H1 (cell line): ENCODE measurements around the gene KRTAP4-1. TPM values are rescaled to one million over a fixed set of nuclear protein-coding genes. Genes with fewer than 3 reads are reported as not detected.

Experiments used
- CTCF ChIA-PET: fragments of 300-600 bp; sonication (Branson Sonifier 250); formaldehyde crosslinking; loops from one replicate; lab custom pipeline; 2021; ENCODE audit not compliant: partially characterized antibody; lab: Charles Lee
- POLR2A ChIA-PET: fragments of 300-600 bp; sonication (Branson Sonifier 250); formaldehyde crosslinking; loops from one replicate; lab custom pipeline; 2021; ENCODE audit warnings: inconsistent platforms; ENCODE audit not compliant: partially characterized antibody; lab: Charles Lee
- DNase-seq, 2 experiments: peaks; one replicate each; pipeline versions ENCODE4 v3.0.0 to v3.0.0-alpha.2; 2010 to 2022; ENCODE audit warnings: low spot score in 2 of 2, low read depth in 1 of 2, mixed read lengths in 1 of 2
- FAIRE-seq: peaks from 2 replicates; lab custom pipeline; 2011; peaks lifted over from hg19 to GRCh38; lab: Jason Lieb, UNC
- H2AFZ ChIP-seq: 2 replicates; pipeline ENCODE4 v1.8.1; 2012; ENCODE audit warnings: low read length, inconsistent platforms
- H2AK5ac ChIP-seq: 2 replicates; pipeline ENCODE4 v1.6.1; 2013; ENCODE audit warnings: low read depth, low read length
- H2BK120ac ChIP-seq: replicated peaks from 2 replicates; pipeline ENCODE3; 2013; ENCODE audit warnings: low read depth, low read length, inconsistent platforms
- H2BK12ac ChIP-seq: 2 replicates; pipeline ENCODE4 v1.6.1; 2013; ENCODE audit warnings: low read depth, low read length
- H2BK15ac ChIP-seq: 2 replicates; pipeline ENCODE4 v1.6.1; 2013; ENCODE audit warnings: low read length
- H2BK20ac ChIP-seq: 2 replicates; pipeline ENCODE4 v1.6.1; 2013; ENCODE audit warnings: low read length
- H2BK5ac ChIP-seq: 2 replicates; pipeline ENCODE4 v1.6.1; 2013; ENCODE audit warnings: low read depth, low read length
- H3K14ac ChIP-seq: 2 replicates; pipeline ENCODE4 v1.6.1; 2013; ENCODE audit warnings: inconsistent platforms; ENCODE audit not compliant: insufficient read length
- H3K18ac ChIP-seq: 2 replicates; pipeline ENCODE4 v1.6.1; 2013; ENCODE audit warnings: low read length; ENCODE audit errors: extremely low read depth
- H3K23ac ChIP-seq: 2 replicates; pipeline ENCODE4 v1.6.1; 2013; ENCODE audit warnings: inconsistent platforms; ENCODE audit not compliant: insufficient read length
- H3K23me2 ChIP-seq: 2 replicates; pipeline ENCODE4 v1.6.1; 2013; ENCODE audit warnings: low read depth, low read length
- H3K27ac ChIP-seq: 2 replicates; pipeline ENCODE4 v1.6.1; 2011; ENCODE audit warnings: low read depth, low read length, inconsistent platforms
- H3K27me3 ChIP-seq, 4 experiments: replicated peaks in 1 of 4; 1 replicate in 1 of 4; 2 replicates in 3 of 4; pipeline versions ENCODE4 v1.6.1 to v1.8.1; 2011 to 2013; ENCODE audit warnings: low read length in 3 of 4, mild to moderate bottlenecking in 3 of 4, inconsistent platforms in 2 of 4, mixed read lengths in 2 of 4, moderate library complexity in 1 of 4; ENCODE audit not compliant: control insufficient read depth in 3 of 4, insufficient read depth in 3 of 4; ENCODE audit errors: extremely low read depth in 1 of 4
- H3K36me3 ChIP-seq, 4 experiments: 2 replicates each; pipeline versions ENCODE4 v1.6.1 to v1.8.1; 2011 to 2013; ENCODE audit warnings: mild to moderate bottlenecking in 4 of 4, low read length in 3 of 4, moderate library complexity in 2 of 4, control low read depth in 1 of 4, inconsistent platforms in 1 of 4; ENCODE audit not compliant: insufficient read depth in 4 of 4, control insufficient read depth in 2 of 4
- H3K4ac ChIP-seq: replicated peaks from 2 replicates; pipeline ENCODE3; 2013; ENCODE audit warnings: low read length, low read depth, mixed read lengths, inconsistent platforms; ENCODE audit not compliant: insufficient read length
- H3K4me1 ChIP-seq, 4 experiments: replicated peaks in 1 of 4; 1 replicate in 1 of 4; 2 replicates in 3 of 4; pipeline versions ENCODE4 v1.6.1 to v1.8.1; 2011 to 2013; ENCODE audit warnings: low read length in 3 of 4, inconsistent platforms in 2 of 4, mixed read lengths in 1 of 4; ENCODE audit not compliant: insufficient read depth in 4 of 4, control insufficient read depth in 3 of 4
- H3K4me2 ChIP-seq, 2 experiments: 2 replicates each; pipeline versions ENCODE4 v1.6.1 to v1.8.1; 2011 to 2013; ENCODE audit warnings: low read depth in 2 of 2, low read length in 2 of 2, control low read depth in 1 of 2, inconsistent platforms in 1 of 2, mild to moderate bottlenecking in 1 of 2; ENCODE audit not compliant: insufficient read depth in 1 of 2
- H3K4me3 ChIP-seq, 4 experiments: fragments of 200-600, 300-600 bp in 1 of 4; sonication (generic), shearing (Covaris generic), sonication (Bioruptor Twin) in 1 of 4; 2 replicates each; pipeline versions ENCODE4 v1.5.1 to v1.8.1; 2011 to 2016; ENCODE audit warnings: low read length in 4 of 4, low read depth in 3 of 4, control low read depth in 2 of 4, inconsistent platforms in 2 of 4, mild to moderate bottlenecking in 2 of 4, mixed read lengths in 1 of 4, moderate library complexity in 1 of 4; ENCODE audit not compliant: insufficient read depth in 2 of 4; ENCODE audit errors: extremely low read depth in 1 of 4
- H3K56ac ChIP-seq: replicated peaks from 2 replicates; pipeline ENCODE3; 2013; ENCODE audit warnings: low read depth, mild to moderate bottlenecking, mixed read lengths, low read length, inconsistent platforms; ENCODE audit not compliant: insufficient read length
- H3K79me1 ChIP-seq: 2 replicates; pipeline ENCODE4 v1.6.1; 2013; ENCODE audit warnings: low read depth, low read length, control low read depth
- H3K79me2 ChIP-seq, 2 experiments: 2 replicates each; pipeline versions ENCODE4 v1.6.1 to v1.8.1; 2012 to 2013; ENCODE audit warnings: low read length in 2 of 2, mild to moderate bottlenecking in 2 of 2, inconsistent platforms in 1 of 2; ENCODE audit not compliant: insufficient read depth in 2 of 2, control insufficient read depth in 1 of 2
- H3K9ac ChIP-seq, 4 experiments: replicated peaks in 1 of 4; 1 replicate in 1 of 4; 2 replicates in 3 of 4; pipeline versions ENCODE4 v1.6.1 to v1.8.1; 2011 to 2013; ENCODE audit warnings: low read depth in 3 of 4, low read length in 3 of 4, control low read depth in 2 of 4, mild to moderate bottlenecking in 2 of 4, moderate library complexity in 2 of 4, inconsistent platforms in 1 of 4; ENCODE audit errors: extremely low read depth in 1 of 4
- H3K9me3 ChIP-seq, 2 experiments: 2 replicates each; pipeline versions ENCODE4 v1.6.1 to v1.8.1; 2012 to 2013; ENCODE audit warnings: mild to moderate bottlenecking in 2 of 2, moderate library complexity in 2 of 2, control low read depth in 1 of 2, inconsistent platforms in 1 of 2, low read depth in 1 of 2, low read length in 1 of 2, mixed read lengths in 1 of 2; ENCODE audit not compliant: insufficient read depth in 2 of 2
- H4K20me1 ChIP-seq, 2 experiments: replicated peaks in 1 of 2; 2 replicates each; pipeline versions ENCODE3 to v1.8.1; 2011 to 2013; ENCODE audit warnings: inconsistent platforms in 2 of 2, low read length in 2 of 2, mild to moderate bottlenecking in 1 of 2; ENCODE audit not compliant: insufficient read depth in 2 of 2, control insufficient read depth in 1 of 2
- H4K5ac ChIP-seq: 2 replicates; pipeline ENCODE4 v1.6.1; 2013; ENCODE audit warnings: low read length, low read depth, mixed read lengths, inconsistent platforms; ENCODE audit not compliant: insufficient read length
- H4K8ac ChIP-seq: 2 replicates; pipeline ENCODE4 v1.8.0; 2013; ENCODE audit warnings: mild to moderate bottlenecking, moderate library complexity, low read length, inconsistent platforms; ENCODE audit not compliant: insufficient read depth; ENCODE audit errors: extremely low read depth
- H4K91ac ChIP-seq: replicated peaks from 2 replicates; pipeline ENCODE3; 2013; ENCODE audit warnings: low read length, mixed read lengths, inconsistent platforms; ENCODE audit not compliant: insufficient read length
- CBX8 ChIP-seq: fragments of 300-800, 300-1000 bp; sonication (generic); IDR thresholded peaks from 2 replicates; pipeline ENCODE4 v1.7.1; 2016; ENCODE audit warnings: low read depth, low read length, borderline replicate concordance
- WGBS, 2 experiments: shearing (Covaris generic) in 1 of 2; methylation state at CpG; one replicate each; pipeline versions ENCODE4 v1.1.6 to v1.1.7; 2013 to 2015; ENCODE audit warnings: low lambda C conversion rate in 2 of 2, mixed read lengths in 2 of 2, inconsistent platforms in 1 of 2, low coverage in 1 of 2, missing lambda C conversion rate in 1 of 2; ENCODE audit not compliant: insufficient replicate concordance in 2 of 2, insufficient coverage in 1 of 2, insufficient read length in 1 of 2; ENCODE audit errors: extremely low coverage in 1 of 2, missing lambda C conversion rate in 1 of 2; 5-methylcytosine and 5-hydroxymethylcytosine counted together
- polyA plus RNA-seq, 7 experiments: library from polyadenylated mRNA; depleted of rRNA in 3 of 7; stranded (reverse) in 5 of 7; unstranded in 2 of 7; fragments of >200 nt in 5 of 7; fragments of 200-250 nt in 2 of 7; gene quantifications; 1 replicate in 5 of 7; 2 replicates in 1 of 7; 4 replicates in 1 of 7; pipeline versions ENCODE4 v1.2.1 to v1.2.3, GENCODE V29; 2011 to 2013; ENCODE audit warnings: missing spikeins in 2 of 7, mixed read lengths in 2 of 7
- total RNA-seq: library from RNA; stranded (reverse); fragmentation: NEBNext Ultra II Directional; extraction: Animal tissue kit (Norgen Biotek cat#: 25700); gene quantifications from 2 replicates; pipeline ENCODE4 v1.2.1, GENCODE V29; 2021

The KRTAP4-1 gene
- total and polyA plus RNA-seq, 2 of the 8 experiments (the other 6 are each of a cell fraction or from before 2014, with no cell fraction given), result not detected

DNA sequence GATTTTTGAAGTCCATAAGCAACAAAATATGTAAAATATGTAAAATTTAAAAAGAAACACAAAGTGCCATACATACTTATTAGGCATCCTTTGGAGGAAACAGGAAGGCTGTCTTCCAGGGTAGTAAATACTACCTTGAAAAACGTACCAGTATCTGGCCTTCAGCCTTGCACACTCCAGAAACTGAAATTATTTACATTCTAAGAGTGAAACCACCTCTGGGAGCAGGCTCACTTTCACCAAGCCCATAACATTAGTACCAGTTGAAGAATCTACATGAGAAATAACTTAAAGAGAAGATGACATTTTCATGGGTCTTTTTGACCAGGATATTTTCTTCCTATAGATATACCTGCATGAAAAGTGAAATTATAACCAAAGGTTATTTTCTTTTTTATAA lies 11.4 kb upstream of the KRTAP4-1 start:
- Histone ChIP-seq H4K8ac (no peak overlapping the region), H2BK5ac (no peak overlapping the region), H3K27me3 (no peaks in the 10 kb centered on the region), H3K9ac (no peak overlapping the region), H2BK20ac (no peak overlapping the region), H2BK12ac (no peak overlapping the region), H4K20me1 (no peaks in the 10 kb centered on the region), H3K79me1 (no peaks in the 10 kb centered on the region), H3K79me2 (no peaks in the 10 kb centered on the region), H2BK15ac (no peak overlapping the region), H2AFZ (no peak overlapping the region), H3K18ac (no peak overlapping the region), H3K4me1 (no peaks in the 10 kb centered on the region), H3K56ac (no peak overlapping the region), H2AK5ac (no peak overlapping the region), H3K23me2 (no peaks in the 10 kb centered on the region), H3K27ac (no peak overlapping the region), H3K23ac (no peak overlapping the region), H4K91ac (no peak overlapping the region), H3K4me2 (no peak overlapping the region), H3K36me3 (no peaks in the 10 kb centered on the region), H2BK120ac (no peak overlapping the region), H3K4ac (no peak overlapping the region), H3K9me3 (0 out of 4 replicates have a peak, but pooled peaks cover 0 to 3% of the 10 kb centered on the region in 2 experiments), H3K14ac (no peak overlapping the region), H4K5ac (no peak overlapping the region), H3K4me3 (no peak overlapping the region)
- ChIA-PET CTCF (no interaction called here), POLR2A (no interaction called here)
- WGBS, 2 experiments, result 100% methylated on average over 1 of the region's 1 CpG; no CpG with 5 or more reads in 1 of the 2 experiments
- FAIRE-seq (no peak), DNase-seq (no peak)
- no peak for TF ChIP-seq CBX8
